HepG2 (cell line): Measurements from ENCODE around the gene ASTN1.

Experiments used
- ASH2L ChIP-seq: fragments of 300-600, 200-600 bp; sonication (generic); IDR thresholded peaks from 2 replicates; pipeline ENCODE4 v1.7.0; 2017; ENCODE audit warnings: low read depth, mild to moderate bottlenecking, moderate library complexity, mixed read lengths, low read length; ENCODE audit not compliant: insufficient read length
- ATF7-NPFF ChIP-seq: sonication (generic); formaldehyde crosslinking; IDR thresholded peaks from 2 replicates; pipeline ENCODE4 v1.8.1; 2023; ENCODE audit warnings: mild to moderate bottlenecking, low read depth, missing genetic modification reagents, moderate library complexity
- BRCA1 ChIP-seq: sonication (generic); formaldehyde crosslinking; IDR thresholded peaks from 2 replicates; pipeline ENCODE4 v1.4.0; 2020; ENCODE audit warnings: missing genetic modification reagents
- CTCF ChIP-seq: sonication (generic); formaldehyde crosslinking; IDR thresholded peaks from 2 replicates; pipeline ENCODE4 v1.5.0; 2020; ENCODE audit warnings: mild to moderate bottlenecking, missing genetic modification reagents, moderate library complexity
- FOXM1 ChIP-seq: sonication (generic); formaldehyde crosslinking; IDR thresholded peaks from 2 replicates; pipeline ENCODE4 v1.5.0; 2020; ENCODE audit warnings: missing genetic modification reagents
- GLI4 ChIP-seq: sonication (generic); formaldehyde crosslinking; IDR thresholded peaks from 2 replicates; pipeline ENCODE4 v1.5.1; 2020; ENCODE audit warnings: missing genetic modification reagents, mild to moderate bottlenecking, moderate library complexity, borderline replicate concordance
- GLMP ChIP-seq: sonication (generic); formaldehyde crosslinking; IDR thresholded peaks from 2 replicates; pipeline ENCODE4 v1.9.0; 2021; ENCODE audit warnings: missing genetic modification reagents, mild to moderate bottlenecking, borderline replicate concordance
- IRF1 ChIP-seq: sonication (generic); formaldehyde crosslinking; IDR thresholded peaks from 2 replicates; pipeline ENCODE4 v1.4.0; 2020; ENCODE audit warnings: low read depth, mild to moderate bottlenecking, missing genetic modification reagents
- IRF2 ChIP-seq: IDR thresholded peaks from 2 replicates; pipeline ENCODE4 v1.6.1; 2018; ENCODE audit warnings: missing genetic modification reagents, missing compliant biosample characterization
- PCBP2 ChIP-seq: fragments of 200-400 bp; formaldehyde crosslinking; optimal IDR thresholded peaks from 2 replicates; pipeline ENCODE3; 2018; ENCODE audit warnings: low read length, low read depth; ENCODE audit not compliant: poor library complexity, severe bottlenecking
- SIN3A ChIP-seq: IDR thresholded peaks from 2 replicates; pipeline ENCODE4 v1.6.1; 2011; ENCODE audit warnings: low read depth, mild to moderate bottlenecking, control low read depth, low read length, borderline replicate concordance
- ZNF180 ChIP-seq: sonication (generic); formaldehyde crosslinking; IDR thresholded peaks from 2 replicates; pipeline ENCODE4 v1.4.0; 2020; ENCODE audit warnings: low read depth, missing genetic modification reagents, borderline replicate concordance
- TF ChIP-seq, protein P1 (sequence below): IDR thresholded peaks from 2 replicates; pipeline ENCODE4 v1.6.1; 2016; ENCODE audit warnings: control low read depth

DNA sequence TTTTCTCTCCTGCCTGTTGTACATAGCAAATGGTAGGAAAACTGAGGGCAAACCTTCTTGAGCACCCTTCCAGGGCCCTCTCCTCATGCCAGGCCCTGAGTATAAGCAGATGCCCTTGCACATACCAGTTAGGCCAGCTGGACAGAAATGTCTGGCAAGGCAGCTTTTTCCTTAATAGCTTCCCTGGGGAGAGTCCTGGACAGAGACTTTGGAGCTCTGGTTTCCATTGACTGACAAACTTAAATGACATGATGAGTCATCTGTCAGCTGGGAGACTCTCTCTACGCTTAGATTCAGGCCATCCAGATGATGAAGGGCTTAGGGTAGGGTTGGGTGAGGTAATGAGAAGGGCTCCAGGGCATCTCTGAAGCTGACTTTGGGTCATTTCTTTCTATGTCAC is 317.5 kb downstream of the ASTN1 start:
- TF ChIP-seq SIN3A (no peak), PCBP2 (no peak), IRF2 (no peak), CTCF (CRISPR knock-in tag) (no peak), IRF1 (no peak), GLMP (no peak), ATF7-NPFF (CRISPR knock-in tag) (no peak), FOXM1 (CRISPR knock-in tag) (no peak), ASH2L (no peak), BRCA1 (CRISPR knock-in tag) (no peak), GLI4 (no peak), ZNF180 (CRISPR knock-in tag) (no peak)
- TF ChIP-seq, protein P1, sequence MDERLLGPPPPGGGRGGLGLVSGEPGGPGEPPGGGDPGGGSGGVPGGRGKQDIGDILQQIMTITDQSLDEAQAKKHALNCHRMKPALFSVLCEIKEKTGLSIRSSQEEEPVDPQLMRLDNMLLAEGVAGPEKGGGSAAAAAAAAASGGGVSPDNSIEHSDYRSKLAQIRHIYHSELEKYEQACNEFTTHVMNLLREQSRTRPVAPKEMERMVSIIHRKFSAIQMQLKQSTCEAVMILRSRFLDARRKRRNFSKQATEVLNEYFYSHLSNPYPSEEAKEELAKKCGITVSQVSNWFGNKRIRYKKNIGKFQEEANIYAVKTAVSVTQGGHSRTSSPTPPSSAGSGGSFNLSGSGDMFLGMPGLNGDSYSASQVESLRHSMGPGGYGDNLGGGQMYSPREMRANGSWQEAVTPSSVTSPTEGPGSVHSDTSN, result no peak
